Loucy (cell line): ENCODE data around the gene KIF18A.
"Not testable (repeated sequence)": the region's sequence is repeated elsewhere in the genome, so short reads cannot be mapped to it uniquely, and the experiment has no call there.

Source experiments
- H2AFZ ChIP-seq: fragments of 200-600 bp; sonication (generic); 2 replicates; pipeline ENCODE4 v1.6.0; 2016; ENCODE audit warnings: antibody characterized with exemption, mild to moderate bottlenecking, low read length, moderate library complexity
- H3F3A ChIP-seq: fragments of 200-600 bp; 2 replicates; pipeline ENCODE4 v1.6.0; 2016; ENCODE audit warnings: antibody characterized with exemption, low read depth, mild to moderate bottlenecking
- H3K27me3 ChIP-seq: fragments of 200-600 bp; sonication (generic); 2 replicates; pipeline ENCODE4 v1.6.1; 2014; ENCODE audit warnings: low read length, mild to moderate bottlenecking; ENCODE audit not compliant: insufficient read depth, poor library complexity, severe bottlenecking
- H3K36me3 ChIP-seq: fragments of 200-600 bp; sonication (generic); 2 replicates; pipeline ENCODE4 v1.6.1; 2016; ENCODE audit warnings: low read length; ENCODE audit not compliant: insufficient read depth
- H3K4me1 ChIP-seq: fragments of 200-600 bp; sonication (generic); 2 replicates; pipeline ENCODE4 v1.5.1; 2014; ENCODE audit warnings: low read length, mild to moderate bottlenecking; ENCODE audit not compliant: insufficient read depth, poor library complexity, severe bottlenecking
- H3K4me2 ChIP-seq: fragments of 200-600 bp; sonication (generic); 2 replicates; pipeline ENCODE4 v1.6.0; 2014; ENCODE audit warnings: antibody characterized with exemption, low read length, low read depth, mild to moderate bottlenecking; ENCODE audit not compliant: poor library complexity, severe bottlenecking
- H3K4me3 ChIP-seq: fragments of 200-600 bp; sonication (generic); 2 replicates; pipeline ENCODE4 v1.5.1; 2014; ENCODE audit warnings: low read length, mild to moderate bottlenecking, mixed read lengths; ENCODE audit not compliant: poor library complexity, severe bottlenecking
- H3K79me2 ChIP-seq: fragments of 200-600 bp; sonication (generic); 2 replicates; pipeline ENCODE4 v1.6.1; 2014; ENCODE audit warnings: low read length; ENCODE audit not compliant: insufficient read depth
- H3K9ac ChIP-seq: fragments of 200-600 bp; sonication (generic); 2 replicates; pipeline ENCODE4 v1.6.0; 2014; ENCODE audit warnings: mild to moderate bottlenecking, low read depth, low read length, moderate library complexity; ENCODE audit not compliant: poor library complexity, severe bottlenecking
- H3K9me2 ChIP-seq: fragments of 200-600 bp; sonication (generic); replicated peaks from 2 replicates; pipeline ENCODE4 v1.6.1; 2016; ENCODE audit warnings: low read depth, low read length, mixed read lengths
- H3K9me3 ChIP-seq: fragments of 200-600 bp; sonication (generic); 2 replicates; pipeline ENCODE4 v1.6.1; 2014; ENCODE audit warnings: mild to moderate bottlenecking, antibody characterized with exemption, low read length, low read depth; ENCODE audit not compliant: insufficient read depth
- H4K20me1 ChIP-seq: fragments of 200-600 bp; sonication (generic); 2 replicates; pipeline ENCODE4 v1.6.0; 2014; ENCODE audit warnings: antibody characterized with exemption, low read length, mild to moderate bottlenecking; ENCODE audit not compliant: insufficient read depth, poor library complexity, severe bottlenecking
- EZH2phosphoT487 ChIP-seq: fragments of 200-600 bp; IDR thresholded peaks from 2 replicates; pipeline ENCODE4 v1.6.1; 2018; ENCODE audit warnings: antibody characterized with exemption, mild to moderate bottlenecking, moderate library complexity, borderline replicate concordance
- TF ChIP-seq, protein P1 (sequence below): fragments of 200-600 bp; sonication (generic); conservative IDR thresholded peaks from 2 replicates; pipeline ENCODE4 v1.5.1; 2014; ENCODE audit warnings: mild to moderate bottlenecking, antibody characterized with exemption, low read length

The KIF18A gene

DNA sequence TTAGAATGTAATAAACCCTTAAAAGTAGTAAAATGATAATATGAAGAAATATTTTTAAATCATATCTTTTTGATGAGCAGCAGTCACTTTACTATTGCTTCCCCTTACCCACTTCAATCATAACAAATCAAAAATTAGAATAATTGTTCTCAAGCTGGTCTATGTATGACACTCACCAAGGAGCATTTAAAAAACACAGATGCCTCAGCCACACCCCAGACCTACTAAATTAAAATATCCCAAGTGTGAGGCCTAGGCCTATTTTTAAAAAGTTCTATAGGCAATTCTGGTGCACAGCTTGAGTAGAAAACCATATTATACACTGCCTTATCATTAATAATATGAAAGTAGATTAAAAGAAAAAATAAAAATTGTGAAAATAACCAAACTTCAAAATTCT is 15.2 kb downstream of the KIF18A start:
- Histone ChIP-seq H3K9ac (no peak overlapping the region), H3F3A (no peaks in the 10 kb centered on the region), H2AFZ (no peak overlapping the region), H4K20me1 (peaks cover 6% of the 10 kb centered on the region), H3K4me1 (no peaks in the 10 kb centered on the region), H3K36me3 (peaks cover 34% of the 10 kb centered on the region), H3K4me2 (no peak overlapping the region), H3K9me3 (no peaks in the 10 kb centered on the region), H3K4me3 (no peak overlapping the region), H3K79me2 (peaks cover 44% of the 10 kb centered on the region), H3K27me3 (no peaks in the 10 kb centered on the region), H3K9me2 (no peaks in the 10 kb centered on the region)
- no peak for TF ChIP-seq EZH2phosphoT487
- TF ChIP-seq, protein P1, sequence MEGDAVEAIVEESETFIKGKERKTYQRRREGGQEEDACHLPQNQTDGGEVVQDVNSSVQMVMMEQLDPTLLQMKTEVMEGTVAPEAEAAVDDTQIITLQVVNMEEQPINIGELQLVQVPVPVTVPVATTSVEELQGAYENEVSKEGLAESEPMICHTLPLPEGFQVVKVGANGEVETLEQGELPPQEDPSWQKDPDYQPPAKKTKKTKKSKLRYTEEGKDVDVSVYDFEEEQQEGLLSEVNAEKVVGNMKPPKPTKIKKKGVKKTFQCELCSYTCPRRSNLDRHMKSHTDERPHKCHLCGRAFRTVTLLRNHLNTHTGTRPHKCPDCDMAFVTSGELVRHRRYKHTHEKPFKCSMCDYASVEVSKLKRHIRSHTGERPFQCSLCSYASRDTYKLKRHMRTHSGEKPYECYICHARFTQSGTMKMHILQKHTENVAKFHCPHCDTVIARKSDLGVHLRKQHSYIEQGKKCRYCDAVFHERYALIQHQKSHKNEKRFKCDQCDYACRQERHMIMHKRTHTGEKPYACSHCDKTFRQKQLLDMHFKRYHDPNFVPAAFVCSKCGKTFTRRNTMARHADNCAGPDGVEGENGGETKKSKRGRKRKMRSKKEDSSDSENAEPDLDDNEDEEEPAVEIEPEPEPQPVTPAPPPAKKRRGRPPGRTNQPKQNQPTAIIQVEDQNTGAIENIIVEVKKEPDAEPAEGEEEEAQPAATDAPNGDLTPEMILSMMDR, result no peak

DNA sequence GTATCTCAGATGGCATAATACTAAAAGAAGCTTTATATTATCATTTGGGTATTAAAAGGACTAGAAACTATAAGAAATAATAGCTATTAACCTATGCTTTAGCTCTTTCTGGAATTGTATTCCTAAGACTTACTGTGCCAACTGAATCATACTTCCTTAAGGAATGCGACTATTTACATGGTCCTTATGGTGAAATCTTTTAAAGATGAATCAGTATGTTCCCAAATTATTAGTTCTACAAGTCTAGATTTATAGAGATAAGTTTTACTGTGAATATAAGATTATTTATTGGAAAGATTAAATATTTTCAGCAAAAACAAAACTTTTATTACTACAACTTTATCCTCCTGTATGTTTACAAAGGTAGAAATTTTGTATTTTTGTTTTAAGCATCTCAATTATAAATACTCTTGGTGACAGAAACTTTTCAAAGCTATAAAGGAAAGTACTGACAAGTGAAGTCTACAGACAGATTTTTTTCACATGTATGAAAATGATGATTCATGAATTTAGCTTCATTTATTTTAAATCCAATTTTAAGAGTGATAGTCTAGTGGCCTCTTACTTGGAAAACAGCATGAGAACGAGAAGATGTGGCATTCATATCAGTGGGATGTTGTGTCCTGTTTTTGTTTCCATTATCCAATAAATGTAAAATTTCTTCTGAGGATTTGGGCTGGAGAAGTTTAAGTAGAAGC is 17.8 kb downstream of the KIF18A start:
- no peaks in the 10 kb centered on the region for H3K4me1 ChIP-seq
- no peaks in the 10 kb centered on the region for H3F3A ChIP-seq
- no peaks in the 10 kb centered on the region for H3K9me2 ChIP-seq
- H3K27me3 ChIP-seq, result no peaks in the 10 kb centered on the region
- H3K4me3 ChIP-seq, result no peak overlapping the region
- H3K9ac ChIP-seq, result no peak overlapping the region
- no peak overlapping the region for H3K4me2 ChIP-seq
- no peak overlapping the region for H2AFZ ChIP-seq
- H3K79me2 ChIP-seq, result peaks cover 21% of the 10 kb centered on the region
- no peaks in the 10 kb centered on the region for H3K9me3 ChIP-seq
- TF ChIP-seq, protein P1, result no peak
- TF ChIP-seq EZH2phosphoT487, result no peak
- H4K20me1 ChIP-seq, result peaks cover 3% of the 10 kb centered on the region
- H3K36me3 ChIP-seq, result peaks cover 26% of the 10 kb centered on the region; the same call in 1 of the 2 replicates

DNA sequence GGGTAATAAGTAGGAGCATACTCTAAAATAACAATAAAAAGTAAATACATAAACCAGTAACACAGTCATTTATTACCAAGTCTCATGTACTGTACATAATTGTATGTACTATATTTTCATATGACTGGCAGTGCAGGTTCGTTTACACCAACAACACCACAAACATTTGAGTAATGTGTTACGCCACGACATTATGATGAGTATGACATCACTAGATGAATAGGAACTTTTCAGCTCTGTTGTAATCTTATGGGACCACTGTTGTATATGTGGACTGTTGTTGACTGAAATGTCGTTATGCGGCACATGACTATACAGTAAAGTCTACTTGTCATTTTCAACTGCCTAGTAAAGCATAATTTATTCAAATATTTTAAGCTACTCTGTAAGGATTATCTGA is 18.6 kb downstream of the KIF18A start:
- Histone ChIP-seq H3K4me1 (no peaks in the 10 kb centered on the region), H3K4me3 (no peak overlapping the region), H3K9ac (no peak overlapping the region), H3K27me3 (no peaks in the 10 kb centered on the region), H3K79me2 (peaks cover 13% of the 10 kb centered on the region), H4K20me1 (no peaks in the 10 kb centered on the region), H3K9me2 (no peaks in the 10 kb centered on the region), H2AFZ (no peak overlapping the region), H3K9me3 (no peaks in the 10 kb centered on the region), H3F3A (no peaks in the 10 kb centered on the region), H3K36me3 (peaks cover 28% of the 10 kb centered on the region; the same call in 1 of the 2 replicates), H3K4me2 (no peak overlapping the region)
- no peak for TF ChIP-seq EZH2phosphoT487
- TF ChIP-seq, protein P1, result no peak

DNA sequence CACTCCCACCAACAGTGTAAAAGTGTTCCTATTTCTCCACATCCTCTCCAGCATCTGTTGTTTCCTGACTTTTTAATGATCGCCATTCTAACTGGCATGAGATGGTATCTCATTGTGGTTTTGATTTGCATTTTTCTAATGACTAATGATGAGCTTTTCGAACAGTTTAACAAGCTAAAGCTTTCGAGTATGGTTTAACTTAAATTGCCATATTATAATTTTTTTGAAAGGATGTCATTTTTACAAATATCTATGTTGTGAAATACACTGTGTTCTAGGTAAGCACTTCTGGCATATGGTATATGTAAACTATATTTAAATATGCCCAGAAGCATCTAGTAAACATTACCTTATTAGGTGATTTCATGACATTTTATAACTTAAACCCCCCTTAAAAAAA is 20.3 kb downstream of the KIF18A start:
- H4K20me1 ChIP-seq, H3K9ac ChIP-seq, H3K9me2 ChIP-seq, H3K4me1 ChIP-seq, H2AFZ ChIP-seq, H3K4me2 ChIP-seq, H3K79me2 ChIP-seq, H3K9me3 ChIP-seq, H3K27me3 ChIP-seq, H3F3A ChIP-seq, H3K4me3 ChIP-seq: not testable (repeated sequence)
- peaks cover 32% of the 10 kb centered on the region; the same call in 1 of the 2 replicates for H3K36me3 ChIP-seq

DNA sequence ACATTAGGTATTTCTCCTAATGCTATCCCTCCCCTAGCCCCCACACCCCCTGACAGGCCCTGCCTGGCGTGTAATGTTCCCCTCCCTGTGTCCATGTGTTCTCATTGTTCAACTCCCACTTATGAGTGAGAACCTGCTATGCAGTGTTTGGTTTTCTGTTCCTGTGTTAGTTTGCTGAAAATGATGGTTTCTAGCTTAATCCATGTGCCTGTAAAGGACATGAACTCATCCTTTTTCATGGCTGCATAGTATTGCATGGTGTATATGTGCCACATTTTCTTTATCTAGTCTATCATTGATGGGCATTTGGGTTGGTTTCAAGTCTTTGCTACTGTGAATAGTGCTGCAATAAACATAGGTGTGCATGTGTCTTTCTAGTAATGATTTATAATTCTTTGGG is 20.8 kb downstream of the KIF18A start:
- not testable (repeated sequence) for H2AFZ ChIP-seq, H3K27me3 ChIP-seq, H3K9me2 ChIP-seq, H3K4me3 ChIP-seq, H4K20me1 ChIP-seq, H3K4me1 ChIP-seq, H3K79me2 ChIP-seq, H3K9ac ChIP-seq, H3K9me3 ChIP-seq, H3F3A ChIP-seq, H3K4me2 ChIP-seq
- H3K36me3 ChIP-seq, result peaks cover 35% of the 10 kb centered on the region
